ENCODE measurements around the gene UPF2. TPM values are rescaled to one million over a fixed set of nuclear protein-coding genes. Genes with fewer than 3 reads are reported as not detected.

Gene UPF2
- total and polyA plus RNA-seq, 3 donors from 2014 or later = 15.7 to 43.7 (median 36.9) TPM

GRCh38 chr10:11934262-11934661 is 108.3 kb downstream of the UPF2 start:
- intact Hi-C loops (cut with DNase I; ENCODE audit: low total_unique reads) = no loop called here
- H3K27me3 ChIP-seq = no peaks in the 10 kb centered on the region
- DNase-seq = no peak
- no peak overlapping the region for H3K4me3 ChIP-seq
- H3K4me1 ChIP-seq = no peaks in the 10 kb centered on the region
- TF ChIP-seq CTCF (IDR thresholded peaks at IDR 0.05) (no peak), POLR2A (IDR thresholded peaks at IDR 0.05) (no peak)
- H3K27ac ChIP-seq = peak overlapping the region in 1 of 2 donors; percentile 52
- no peaks in the 10 kb centered on the region for H3K36me3 ChIP-seq (ENCODE audit: low read depth, missing control alignments)
- no peaks in the 10 kb centered on the region for H3K9me3 ChIP-seq
- WGBS, 2 donors = 57 to 82% methylated on average over 7 of the region's 7 CpGs

GRCh38 chr10:11933577-11934223 is 108.9 kb downstream of the UPF2 start:
- no peaks in the 10 kb centered on the region for H3K27me3 ChIP-seq
- TF ChIP-seq POLR2A (IDR thresholded peaks at IDR 0.05) (no peak), CTCF (IDR thresholded peaks at IDR 0.05) (no peak)
- H3K4me1 ChIP-seq = no peaks in the 10 kb centered on the region
- no peaks in the 10 kb centered on the region for H3K36me3 ChIP-seq (ENCODE audit: low read depth, missing control alignments)
- H3K4me3 ChIP-seq = no peak overlapping the region
- H3K9me3 ChIP-seq = no peaks in the 10 kb centered on the region
- DNase-seq = no peak
- intact Hi-C loops (cut with DNase I; ENCODE audit: low total_unique reads) = no loop called here
- H3K27ac ChIP-seq = peak overlapping the region in 1 of 2 donors; percentile 52
- 44 to 53% methylated on average over 3 of the region's 3 CpGs for WGBS, 2 donors

GRCh38 chr10:11931038-11931437 is 111.6 kb downstream of the UPF2 start:
- no peak overlapping the region for H3K27ac ChIP-seq
- no peak for DNase-seq
- WGBS, 2 donors = 92 to 94% methylated on average over 4 of the region's 4 CpGs
- H3K9me3 ChIP-seq = no peaks in the 10 kb centered on the region
- no peaks in the 10 kb centered on the region for H3K36me3 ChIP-seq (ENCODE audit: low read depth, missing control alignments)
- no peak overlapping the region for H3K4me3 ChIP-seq
- intact Hi-C loops (cut with DNase I; ENCODE audit: low total_unique reads) = no loop called here
- no peaks in the 10 kb centered on the region for H3K27me3 ChIP-seq
- TF ChIP-seq POLR2A (IDR thresholded peaks at IDR 0.05) = no peak
- no peak for TF ChIP-seq CTCF (IDR thresholded peaks at IDR 0.05)
- no peaks in the 10 kb centered on the region for H3K4me1 ChIP-seq

GRCh38 chr10:11930312-11930978 is 112.2 kb downstream of the UPF2 start:
- TF ChIP-seq CTCF (IDR thresholded peaks at IDR 0.05) (no peak), POLR2A (IDR thresholded peaks at IDR 0.05) (no peak)
- Histone ChIP-seq H3K4me3 (no peak overlapping the region), H3K27me3 (no peaks in the 10 kb centered on the region), H3K4me1 (no peaks in the 10 kb centered on the region), H3K9me3 (no peaks in the 10 kb centered on the region), H3K27ac (no peak overlapping the region), H3K36me3 (ENCODE audit: low read depth, missing control alignments) (no peaks in the 10 kb centered on the region)
- intact Hi-C loops (cut with DNase I; ENCODE audit: low total_unique reads) = no loop called here
- 93 to 96% methylated on average over 8 of the region's 8 CpGs for WGBS, 2 donors
- no peak for DNase-seq

GRCh38 chr10:11927746-11928145 is 114.9 kb downstream of the UPF2 start:
- intact Hi-C loops (cut with DNase I; ENCODE audit: low total_unique reads) = no loop called here
- H3K4me3 ChIP-seq = no peak overlapping the region
- no peak for DNase-seq
- H3K4me1 ChIP-seq = no peaks in the 10 kb centered on the region
- no peak overlapping the region for H3K27ac ChIP-seq
- no peaks in the 10 kb centered on the region for H3K36me3 ChIP-seq (ENCODE audit: low read depth, missing control alignments)
- H3K9me3 ChIP-seq = no peaks in the 10 kb centered on the region
- H3K27me3 ChIP-seq = no peaks in the 10 kb centered on the region
- TF ChIP-seq POLR2A (IDR thresholded peaks at IDR 0.05) = no peak
- no peak for TF ChIP-seq CTCF (IDR thresholded peaks at IDR 0.05)
- WGBS, 2 donors = 96 to 99% methylated on average over 3 of the region's 3 CpGs
